ENCODE measurements around the gene GOT1.
A peak's percentile ranks its signal among the peaks of the same experiment; 100 is the strongest.

The GOT1 gene

GRCh38 chr10:99394761-99395386 is 35.5 kb downstream of the GOT1 start:
- DNase-seq = peak; percentile 38

GRCh38 chr10:99394256-99394655 is 36.2 kb downstream of the GOT1 start:
- no peak for DNase-seq

GRCh38 chr10:99393683-99394082 is 36.7 kb downstream of the GOT1 start:
- DNase-seq = no peak

GRCh38 chr10:99393036-99393435 is 37.4 kb downstream of the GOT1 start:
- no peak for DNase-seq

- DNase-seq = no peak
These were observed 39.1 kb downstream of the GOT1 start for GRCh38 chr10:99391346-99391745.

- DNase-seq = peak; percentile 52
These were observed 40.5 kb downstream of the GOT1 start for GRCh38 chr10:99389729-99390480.

- no peak for DNase-seq
These were observed 42.9 kb downstream of the GOT1 start for GRCh38 chr10:99387541-99387940.

- no peak for DNase-seq
These were observed 43.4 kb downstream of the GOT1 start for GRCh38 chr10:99387071-99387470.

GRCh38 chr10:99382176-99382575 is 48.2 kb downstream of the GOT1 start:
- DNase-seq = no peak

GRCh38 chr10:99375426-99375825 is 55.0 kb downstream of the GOT1 start:
- DNase-seq = no peak

- no peak for DNase-seq
These were observed 55.5 kb downstream of the GOT1 start for GRCh38 chr10:99374972-99375371.

GRCh38 chr10:99374526-99374925 is 55.9 kb downstream of the GOT1 start:
- DNase-seq = no peak

- DNase-seq = no peak
These were observed 57.7 kb downstream of the GOT1 start for GRCh38 chr10:99372546-99373271.

- DNase-seq = peak; percentile 9
These were observed 59.4 kb downstream of the GOT1 start for GRCh38 chr10:99370993-99371392.

- DNase-seq = no peak
These were observed 60.9 kb downstream of the GOT1 start for GRCh38 chr10:99369551-99369950.

- no peak for DNase-seq
These were observed 61.3 kb downstream of the GOT1 start for GRCh38 chr10:99369126-99369525.

- no peak for DNase-seq
These were observed 61.8 kb downstream of the GOT1 start for GRCh38 chr10:99368646-99369045.

GRCh38 chr10:99366666-99367065 is 63.8 kb downstream of the GOT1 start:
- no peak for DNase-seq

GRCh38 chr10:99365736-99366135 is 64.7 kb downstream of the GOT1 start:
- no peak for DNase-seq

GRCh38 chr10:99365311-99365710 is 65.1 kb downstream of the GOT1 start:
- DNase-seq = no peak

- no peak for DNase-seq
These were observed 66.3 kb downstream of the GOT1 start for GRCh38 chr10:99364125-99364524.

- DNase-seq = no peak
These were observed 69.5 kb downstream of the GOT1 start for GRCh38 chr10:99360934-99361333.

- DNase-seq = no peak
These were observed 72.3 kb downstream of the GOT1 start for GRCh38 chr10:99358101-99358500.

- DNase-seq = no peak
These were observed 72.7 kb downstream of the GOT1 start for GRCh38 chr10:99357691-99358090.
